IPS-18c (cell line): ENCODE results near the gene BSDC1.
"Not testable (repeated sequence)": the region's sequence is repeated elsewhere in the genome, so short reads cannot be mapped to it uniquely, and the experiment has no call there.

Experiments
- H3K4me3 ChIP-seq: 2 replicates; pipeline ENCODE4 v1.7.0; 2013; ENCODE audit warnings: low read depth, mild to moderate bottlenecking, low read length, moderate library complexity; ENCODE audit not compliant: insufficient read depth
- H3K9me3 ChIP-seq: one replicate; pipeline ENCODE4 v1.6.1; 2013; ENCODE audit warnings: mild to moderate bottlenecking, low read length, moderate library complexity; ENCODE audit not compliant: control insufficient read depth, insufficient read depth

BSDC1 gene

DNA sequence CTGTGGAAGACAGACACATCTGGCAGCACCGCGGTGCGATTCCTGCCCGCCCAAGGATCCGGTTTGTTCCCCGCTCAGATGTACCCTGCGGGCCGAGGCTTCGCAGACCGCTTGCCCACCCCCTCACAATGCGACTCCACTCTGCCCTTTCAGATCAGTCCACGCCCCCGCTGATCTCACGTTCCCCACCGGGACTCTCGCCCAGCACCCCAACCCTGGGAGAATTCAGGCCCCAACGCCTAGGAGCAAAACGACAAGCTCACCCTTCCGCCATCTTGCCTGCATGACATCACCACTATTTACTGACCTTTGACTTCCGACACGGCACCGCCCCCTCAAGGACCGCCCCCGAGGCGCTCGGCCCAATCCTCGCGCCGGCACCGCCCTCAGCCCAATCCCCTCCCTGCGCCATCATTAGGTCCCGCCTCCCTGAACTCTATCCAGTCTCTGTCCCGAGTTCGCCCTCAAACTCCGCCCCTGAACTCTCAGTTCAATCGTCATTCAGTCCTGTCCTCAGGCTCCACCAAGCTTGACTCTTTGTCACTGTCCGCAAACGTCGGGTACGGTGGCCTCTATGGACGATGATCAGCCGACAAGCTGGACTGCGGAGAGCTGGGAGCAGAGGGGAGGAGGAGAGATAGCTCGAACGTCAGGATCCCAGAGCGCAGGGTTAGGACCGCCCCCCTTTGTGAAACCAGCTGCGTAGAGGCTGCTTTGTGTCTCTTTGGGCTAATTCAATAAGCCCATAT is at the start of gene BSDC1:
BSDC1 (minus strand) TSS at position 301 of the 749 bp plus-strand sequence; CDS start at position 274, 27 bp downstream.
- Histone ChIP-seq H3K4me3 (peak within 1 kb of the TSS; percentile 100), H3K9me3 (no peaks in the 10 kb centered on the region)

DNA sequence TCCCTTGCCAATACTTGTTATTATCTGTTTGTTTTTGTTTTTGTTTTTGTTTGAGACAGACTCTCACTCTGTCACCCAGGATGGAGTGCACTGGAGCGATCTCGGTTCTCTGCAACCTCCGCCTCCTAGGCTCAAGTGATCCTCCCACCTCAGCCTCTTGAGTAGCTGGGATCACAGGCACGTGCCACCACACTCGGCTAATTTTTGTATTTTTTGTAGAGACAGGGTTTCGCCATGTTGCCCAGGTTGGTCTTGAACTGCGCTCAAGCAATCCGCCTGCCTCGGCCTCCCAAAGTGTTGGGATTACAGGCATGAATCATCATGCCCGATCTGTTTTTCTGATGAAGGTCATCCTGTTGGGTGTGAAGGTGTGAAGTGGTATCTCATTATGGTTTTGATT is 47.2 kb upstream of the BSDC1 start:
- not testable (repeated sequence) for H3K9me3 ChIP-seq, H3K4me3 ChIP-seq

- H3K9me3 ChIP-seq, H3K4me3 ChIP-seq: not testable (repeated sequence)
These were observed 44.5 kb upstream of the BSDC1 start for GRCh38 chr1:32438777-32439176.

DNA sequence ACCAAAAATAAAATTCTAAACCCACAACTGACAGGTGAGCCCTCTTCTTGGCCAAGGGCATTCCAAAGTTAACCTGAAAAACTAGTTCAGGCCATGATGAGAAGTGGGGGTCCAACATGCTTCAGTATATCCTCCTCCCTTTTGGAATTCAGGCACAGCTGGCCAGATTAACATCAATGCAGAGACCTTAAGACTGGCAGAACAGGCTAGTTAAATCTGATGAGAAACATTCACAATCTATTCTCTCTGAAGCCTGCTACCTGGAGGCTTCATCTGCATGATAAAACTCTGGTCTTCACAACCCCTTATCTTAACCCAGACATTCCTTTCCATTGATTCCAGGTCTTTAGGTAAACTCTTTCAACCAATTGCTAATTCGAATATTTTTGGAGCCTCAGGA is 43.9 kb upstream of the BSDC1 start:
- H3K9me3 ChIP-seq: peaks cover 2% of the 10 kb centered on the region
- H3K4me3 ChIP-seq: no peak overlapping the region

GRCh38 chr1:32431736-32432400 is 37.6 kb upstream of the BSDC1 start:
- Histone ChIP-seq H3K9me3 (peaks cover under 1% of the 10 kb centered on the region), H3K4me3 (no peak overlapping the region)

DNA sequence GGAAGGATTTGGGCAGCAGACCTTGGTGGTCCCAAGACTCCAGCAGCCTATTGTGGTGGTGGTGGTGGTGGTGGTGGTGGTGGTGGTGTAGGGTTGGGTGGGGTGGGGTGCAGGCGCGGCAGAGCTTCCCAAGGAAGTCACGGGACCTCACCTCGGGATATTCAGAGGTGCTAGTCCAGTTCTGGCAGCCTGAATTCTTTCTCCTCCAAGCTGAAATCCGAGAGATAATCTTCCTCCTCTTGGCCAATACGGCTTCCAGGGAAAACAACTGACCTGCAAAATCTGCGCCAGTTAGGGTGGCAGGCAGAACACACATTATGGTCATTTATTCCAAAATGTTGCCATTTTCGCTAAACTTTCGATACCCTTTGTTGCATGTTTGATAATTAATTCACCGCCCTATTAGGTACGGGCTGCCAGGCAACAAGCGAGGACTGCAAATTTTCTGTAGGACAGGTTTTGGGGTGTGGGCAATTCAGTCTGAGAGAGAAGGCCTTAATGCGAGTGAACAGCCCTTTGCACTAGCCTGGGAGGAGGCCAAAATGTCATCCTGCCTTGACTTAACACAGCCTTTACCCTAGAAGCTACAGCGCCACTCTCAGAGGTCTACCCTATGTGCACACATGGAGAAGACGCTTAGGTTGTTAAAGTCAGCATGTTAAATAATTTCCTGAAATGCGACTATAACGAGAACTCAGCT is 33.2 kb upstream of the BSDC1 start:
- H3K9me3 ChIP-seq: peaks cover 3% of the 10 kb centered on the region
- no peak overlapping the region for H3K4me3 ChIP-seq

DNA sequence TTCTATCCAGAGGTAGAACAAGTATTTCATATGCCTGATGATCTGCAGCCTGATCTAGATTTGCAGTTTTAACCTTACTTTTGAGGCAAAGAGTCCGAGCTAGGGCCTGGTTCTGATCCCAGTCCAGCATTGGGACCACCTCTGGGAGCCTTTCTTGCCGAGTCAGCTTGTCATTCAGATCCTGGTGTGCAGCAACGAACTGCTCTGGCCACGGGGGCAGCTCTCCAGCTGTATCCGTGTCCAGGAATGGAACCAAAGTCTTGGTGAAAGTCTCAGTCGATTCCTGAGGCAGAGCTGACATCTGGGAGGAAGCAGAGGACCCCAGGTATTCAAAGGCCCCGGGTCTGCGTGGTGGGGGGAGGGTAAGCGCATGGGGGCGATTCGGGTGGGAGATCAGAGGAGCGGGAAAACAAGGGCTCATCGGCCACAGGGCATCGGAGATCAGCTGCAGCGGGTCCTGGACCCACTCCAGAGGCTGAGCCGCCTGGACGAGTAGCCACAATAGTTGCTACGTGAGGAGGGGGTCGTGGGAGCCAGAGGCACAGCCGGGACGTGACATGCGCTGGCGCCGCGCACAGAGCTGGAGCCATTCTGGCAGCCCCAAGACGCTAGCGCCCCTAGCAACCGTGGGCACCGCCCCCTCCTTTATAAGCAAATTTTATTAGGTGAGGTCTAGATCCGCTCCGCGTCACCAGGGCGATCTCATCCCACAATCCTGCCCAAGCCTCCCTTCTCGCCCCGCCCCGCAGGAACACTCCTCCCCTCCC is 32.4 kb upstream of the BSDC1 start:
- Histone ChIP-seq H3K4me3 (no peak overlapping the region), H3K9me3 (peaks cover 3% of the 10 kb centered on the region)

DNA sequence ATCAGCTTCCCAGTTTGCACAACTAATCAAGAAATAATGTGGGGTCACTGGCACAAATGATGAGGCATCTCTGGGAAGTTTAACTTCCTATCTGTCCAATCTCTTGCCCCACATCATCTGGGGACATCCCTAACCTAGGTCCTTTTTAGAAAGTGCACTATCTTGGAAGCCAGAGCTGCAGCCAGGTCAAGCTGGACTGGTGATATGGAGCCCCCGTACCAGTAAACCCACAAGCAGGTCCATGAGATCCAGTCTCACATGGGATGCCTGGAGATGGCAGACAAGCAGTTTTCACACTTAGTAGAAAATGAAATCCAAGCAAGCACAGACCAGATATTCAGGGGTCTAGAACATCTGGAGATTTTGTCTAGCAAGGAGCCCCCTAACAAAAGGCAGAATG is 27.5 kb upstream of the BSDC1 start:
- H3K9me3 ChIP-seq: peaks cover 4% of the 10 kb centered on the region
- no peak overlapping the region for H3K4me3 ChIP-seq

GRCh38 chr1:32414186-32414886 is 20.1 kb upstream of the BSDC1 start:
- Histone ChIP-seq H3K4me3 (no peak overlapping the region; the same call in 1 of the 2 replicates), H3K9me3 (peaks cover 15% of the 10 kb centered on the region)

DNA sequence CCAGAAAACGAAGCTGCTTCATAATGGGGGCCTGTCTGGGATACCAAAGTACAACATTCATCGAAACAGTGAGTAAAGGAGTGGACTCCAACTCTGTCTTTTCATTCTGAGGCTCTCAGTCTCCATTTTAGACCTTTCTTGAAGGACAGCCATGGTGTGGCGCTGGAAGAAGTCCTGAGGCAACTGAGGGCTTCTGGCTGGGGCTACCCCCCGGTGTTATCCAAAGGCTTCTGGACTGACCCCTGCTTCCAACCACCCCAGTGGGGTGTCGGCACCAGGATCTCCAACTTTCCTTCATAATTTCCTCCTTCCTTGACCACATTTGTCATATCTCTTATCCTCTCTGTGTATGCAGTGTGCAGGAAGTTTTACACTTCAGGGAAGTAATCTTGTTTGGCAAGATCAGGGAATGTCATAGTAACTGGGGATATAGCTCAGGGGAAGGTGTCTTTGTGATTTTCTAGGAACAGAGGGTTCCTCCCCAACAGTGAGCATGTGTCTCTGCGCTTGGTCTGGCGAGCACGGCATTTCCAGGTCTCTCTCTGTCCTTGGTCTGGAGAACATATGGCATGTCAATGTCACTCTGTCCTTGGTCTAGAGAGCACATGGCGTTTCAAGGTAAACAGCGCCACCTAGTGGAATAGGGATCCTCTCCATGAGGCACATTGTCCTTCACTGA is 19.4 kb upstream of the BSDC1 start:
- no peak overlapping the region for H3K4me3 ChIP-seq
- peaks cover 15% of the 10 kb centered on the region for H3K9me3 ChIP-seq

GRCh38 chr1:32411261-32411660 is 17.0 kb upstream of the BSDC1 start:
- Histone ChIP-seq H3K4me3 (no peak overlapping the region), H3K9me3 (peaks cover 12% of the 10 kb centered on the region)

GRCh38 chr1:32406629-32407111 is 12.4 kb upstream of the BSDC1 start:
- Histone ChIP-seq H3K9me3 (no peaks in the 10 kb centered on the region), H3K4me3 (no peak overlapping the region)

- H3K4me3 ChIP-seq: no peak overlapping the region
- no peaks in the 10 kb centered on the region for H3K9me3 ChIP-seq
These were observed 11.6 kb upstream of the BSDC1 start for GRCh38 chr1:32405672-32406467.

DNA sequence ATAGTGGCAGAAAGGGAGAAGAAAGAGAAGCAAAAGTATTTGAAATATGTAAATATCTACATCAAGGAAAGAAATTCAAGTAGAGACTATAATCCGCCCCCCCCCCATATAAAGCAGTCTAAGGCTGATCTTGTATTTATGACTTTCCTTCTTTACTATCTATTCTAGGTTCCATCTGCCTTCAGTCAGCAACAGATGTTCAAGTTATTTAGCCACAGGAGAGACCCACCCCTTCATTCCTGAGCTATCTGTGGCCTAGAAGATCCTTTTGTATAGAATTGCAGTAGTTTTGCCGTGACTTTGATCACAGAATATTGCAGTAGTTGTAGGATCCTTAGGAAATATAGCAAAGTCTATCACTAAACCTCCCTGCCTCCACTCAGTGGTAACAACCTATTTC is 10.7 kb upstream of the BSDC1 start:
- H3K4me3 ChIP-seq: no peak overlapping the region
- no peaks in the 10 kb centered on the region for H3K9me3 ChIP-seq

GRCh38 chr1:32400876-32401631 is 6.8 kb upstream of the BSDC1 start:
- Histone ChIP-seq H3K4me3 (no peak overlapping the region), H3K9me3 (no peaks in the 10 kb centered on the region)
